GM18519 (cell line): Measurements from ENCODE around the gene ZNF500.
A peak's percentile ranks its signal among the peaks of the same experiment; 100 is the strongest.
"Not testable (repeated sequence)": the region's sequence is repeated elsewhere in the genome, so short reads cannot be mapped to it uniquely, and the experiment has no call there.

Experiments used
- ATAC-seq: cut with Tn5 transposase; IDR thresholded peaks from one replicate; pipeline ENCODE4 v1.9.1; 2021; ENCODE audit warnings: mild to moderate bottlenecking, moderate library complexity; ENCODE audit not compliant: unreplicated experiment, low FRiP score

ZNF500 gene

GRCh38 chr16:4746991-4747574, 19.9 kb downstream of the ZNF500 start:
- ATAC-seq: no peak

GRCh38 chr16:4746215-4746614, 20.7 kb downstream of the ZNF500 start:
- ATAC-seq: no peak

GRCh38 chr16:4745274-4745569, 21.7 kb downstream of the ZNF500 start:
- no peak for ATAC-seq

- no peak for ATAC-seq
These were observed 22.2 kb downstream of the ZNF500 start for GRCh38 chr16:4744555-4745273.

- ATAC-seq: no peak
These were observed 23.6 kb downstream of the ZNF500 start for GRCh38 chr16:4743226-4743878.

- not testable (repeated sequence) for ATAC-seq
These were observed 28.6 kb downstream of the ZNF500 start for GRCh38 chr16:4738370-4738769.

GRCh38 chr16:4737545-4737944, 29.4 kb downstream of the ZNF500 start:
- ATAC-seq: no peak

- ATAC-seq: no peak
These were observed 30.4 kb downstream of the ZNF500 start for GRCh38 chr16:4736546-4736945.

GRCh38 chr16:4734730-4735535, 32.0 kb downstream of the ZNF500 start:
- peak; percentile 26 for ATAC-seq

- peak; percentile 58 for ATAC-seq
These were observed 32.8 kb downstream of the ZNF500 start, which contains the start of the genes ANKS3 and DNAAF8 for GRCh38 chr16:4734063-4734729. Gene ANKS3 (minus strand): TSS chr16:4734271. CDS start chr16:4730149, 4,122 bp downstream. Gene DNAAF8 (plus strand): TSS chr16:4734537. CDS start chr16:4736515, 1,978 bp downstream.

- ATAC-seq: no peak
These were observed 33.3 kb downstream of the ZNF500 start for GRCh38 chr16:4733747-4734062.

- ATAC-seq: no peak
These were observed 33.7 kb downstream of the ZNF500 start for GRCh38 chr16:4733211-4733742.

- ATAC-seq: no peak
These were observed 37.1 kb downstream of the ZNF500 start for GRCh38 chr16:4729876-4730275.

- ATAC-seq: no peak
These were observed 38.3 kb downstream of the ZNF500 start for GRCh38 chr16:4728676-4729075.

- ATAC-seq: no peak
These were observed 40.3 kb downstream of the ZNF500 start for GRCh38 chr16:4726616-4727015.

GRCh38 chr16:4724661-4725270, 42.2 kb downstream of the ZNF500 start:
- no peak for ATAC-seq

- no peak for ATAC-seq
These were observed 43.7 kb downstream of the ZNF500 start for GRCh38 chr16:4723071-4723767.

- ATAC-seq: no peak
These were observed 48.5 kb downstream of the ZNF500 start for GRCh38 chr16:4718466-4718865.

- no peak for ATAC-seq
These were observed 52.0 kb downstream of the ZNF500 start for GRCh38 chr16:4714996-4715395.
